HepG2 (cell line): ENCODE results near the gene RRP36. TPM values are rescaled to one million over a fixed set of nuclear protein-coding genes. Genes with fewer than 3 reads are reported as not detected.

Experiments used
- ESRRA ChIP-seq: sonication (generic); formaldehyde crosslinking; IDR thresholded peaks from 2 replicates; pipeline ENCODE4 v1.5.1; 2020; ENCODE audit warnings: mild to moderate bottlenecking, low read depth, missing genetic modification reagents
- ETV6 ChIP-seq: sonication (generic); formaldehyde crosslinking; conservative IDR thresholded peaks from 2 replicates; pipeline ENCODE4 v1.4.0; 2020; ENCODE audit warnings: missing genetic modification reagents
- HHEX ChIP-seq: IDR thresholded peaks from 2 replicates; pipeline ENCODE4 v1.6.1; 2016; ENCODE audit warnings: control low read depth
- HNF4A ChIP-seq: sonication (generic); formaldehyde crosslinking; IDR thresholded peaks from 2 replicates; pipeline ENCODE4 v1.4.0; 2020; ENCODE audit warnings: missing genetic modification reagents
- HNRNPUL1 ChIP-seq: fragments of 200-400 bp; formaldehyde crosslinking; IDR thresholded peaks from 2 replicates; pipeline ENCODE4 v1.6.1; 2017; ENCODE audit warnings: low read depth, mild to moderate bottlenecking, low read length, moderate library complexity
- MTF2 ChIP-seq: sonication (generic); formaldehyde crosslinking; IDR thresholded peaks from 2 replicates; pipeline ENCODE4 v1.5.0; 2020; ENCODE audit warnings: missing genetic modification reagents, borderline replicate concordance
- NONO ChIP-seq, 2 experiments: fragments of 450-650 bp in 1 of 2; sonication (generic) in 1 of 2; formaldehyde crosslinking in 1 of 2; IDR thresholded peaks in 1 of 2; conservative IDR thresholded peaks in 1 of 2; 2 replicates each; pipeline versions ENCODE4 v1.6.1 to v1.8.0; 2017 to 2022; ENCODE audit warnings: mild to moderate bottlenecking in 1 of 2, missing genetic modification reagents in 1 of 2, moderate library complexity in 1 of 2
- RBFOX2 ChIP-seq: fragments of 200-400 bp; formaldehyde crosslinking; IDR thresholded peaks from 2 replicates; pipeline ENCODE4 v1.6.1; 2017; ENCODE audit warnings: low read depth, mild to moderate bottlenecking, low read length
- TGIF2 ChIP-seq: IDR thresholded peaks from 2 replicates; pipeline ENCODE4 v1.6.1; 2016; ENCODE audit warnings: control low read depth, missing compliant biosample characterization
- ZBTB1 ChIP-seq: sonication (generic); formaldehyde crosslinking; IDR thresholded peaks from 2 replicates; pipeline ENCODE4 v1.4.0; 2020; ENCODE audit warnings: missing genetic modification reagents, borderline replicate concordance
- ZNF253 ChIP-seq: sonication (generic); formaldehyde crosslinking; IDR thresholded peaks from 2 replicates; pipeline ENCODE4 v1.8.0; 2022; ENCODE audit warnings: mild to moderate bottlenecking, missing genetic modification reagents, borderline replicate concordance
- ZNF256 ChIP-seq: sonication (generic); formaldehyde crosslinking; conservative IDR thresholded peaks from 2 replicates; pipeline ENCODE4 v1.4.0; 2020; ENCODE audit warnings: missing genetic modification reagents
- ZNF382 ChIP-seq: sonication (generic); formaldehyde crosslinking; IDR thresholded peaks from 2 replicates; pipeline ENCODE4 v1.5.0; 2020; ENCODE audit warnings: missing genetic modification reagents, mild to moderate bottlenecking, borderline replicate concordance
- ZNF552 ChIP-seq: sonication (generic); formaldehyde crosslinking; IDR thresholded peaks from 2 replicates; pipeline ENCODE4 v1.9.0; 2022; ENCODE audit warnings: missing genetic modification reagents, mild to moderate bottlenecking, borderline replicate concordance
- ZNF557 ChIP-seq: sonication (generic); formaldehyde crosslinking; IDR thresholded peaks from 2 replicates; pipeline ENCODE4 v1.4.0; 2020; ENCODE audit warnings: missing genetic modification reagents
- ZNF572 ChIP-seq: sonication (generic); formaldehyde crosslinking; IDR thresholded peaks from 2 replicates; pipeline ENCODE4 v1.5.1; 2020; ENCODE audit warnings: mild to moderate bottlenecking, missing genetic modification reagents
- ZNF713 ChIP-seq: sonication (generic); formaldehyde crosslinking; IDR thresholded peaks from 2 replicates; pipeline ENCODE4 v1.4.0; 2020; ENCODE audit warnings: mild to moderate bottlenecking, missing genetic modification reagents
- ZNF737 ChIP-seq: sonication (generic); formaldehyde crosslinking; IDR thresholded peaks from 2 replicates; pipeline ENCODE4 v1.5.0; 2020; ENCODE audit warnings: missing genetic modification reagents, mild to moderate bottlenecking, borderline replicate concordance
- polyA plus RNA-seq, 8 experiments: library from polyadenylated mRNA; depleted of rRNA in 3 of 8; stranded (reverse) in 7 of 8; unstranded in 1 of 8; fragments of >200 nt; fragmentation: Illumina TruSeq in 4 of 8; extraction: Trizol in 4 of 8; gene quantifications; 2 replicates each; pipeline versions ENCODE4 v1.2.1 to v1.2.3, GENCODE V29; 2011 to 2016; ENCODE audit warnings: low read depth in 4 of 8, missing spikeins in 1 of 8, mixed read lengths in 1 of 8; ENCODE audit not compliant: insufficient read depth in 1 of 8
- total RNA-seq, 5 experiments: library from RNA; depleted of rRNA; stranded (reverse); fragments of >200 nt; fragmentation: Illumina TruSeq; extraction: Trizol; gene quantifications; 2 replicates each; pipeline ENCODE4 v1.2.3, GENCODE V29; 2016; ENCODE audit warnings: low read depth in 1 of 5
- TF ChIP-seq, protein P1 (sequence below), 2 experiments: IDR thresholded peaks; 2 replicates each; pipeline ENCODE4 v1.6.1; 2011 to 2012; ENCODE audit warnings: low read length in 2 of 2, borderline replicate concordance in 1 of 2, low read depth in 1 of 2, mild to moderate bottlenecking in 1 of 2, moderate library complexity in 1 of 2
- TF ChIP-seq, protein P2 (sequence below): sonication (generic); formaldehyde crosslinking; IDR thresholded peaks from 2 replicates; pipeline ENCODE4 v1.5.1; 2020; ENCODE audit warnings: missing genetic modification reagents, mild to moderate bottlenecking, borderline replicate concordance
- TF ChIP-seq, protein P3 (sequence below): sonication (generic); formaldehyde crosslinking; IDR thresholded peaks from 2 replicates; pipeline ENCODE4 v1.8.1; 2023; ENCODE audit warnings: missing genetic modification reagents, inconsistent platforms, borderline replicate concordance
- TF ChIP-seq, protein P4 (sequence below): IDR thresholded peaks from 2 replicates; pipeline ENCODE4 v1.6.1; 2016; ENCODE audit warnings: low read depth, borderline replicate concordance
- TF ChIP-seq, protein P5 (sequence below): sonication (generic); formaldehyde crosslinking; conservative IDR thresholded peaks from 2 replicates; pipeline ENCODE4 v1.8.0; 2022; ENCODE audit warnings: low read depth, missing genetic modification reagents

The RRP36 gene
- total and polyA plus RNA-seq, 2 of the 13 experiments (the other 11 are each of a cell fraction or from before 2014, with no cell fraction given): 29.5 to 144 TPM

DNA sequence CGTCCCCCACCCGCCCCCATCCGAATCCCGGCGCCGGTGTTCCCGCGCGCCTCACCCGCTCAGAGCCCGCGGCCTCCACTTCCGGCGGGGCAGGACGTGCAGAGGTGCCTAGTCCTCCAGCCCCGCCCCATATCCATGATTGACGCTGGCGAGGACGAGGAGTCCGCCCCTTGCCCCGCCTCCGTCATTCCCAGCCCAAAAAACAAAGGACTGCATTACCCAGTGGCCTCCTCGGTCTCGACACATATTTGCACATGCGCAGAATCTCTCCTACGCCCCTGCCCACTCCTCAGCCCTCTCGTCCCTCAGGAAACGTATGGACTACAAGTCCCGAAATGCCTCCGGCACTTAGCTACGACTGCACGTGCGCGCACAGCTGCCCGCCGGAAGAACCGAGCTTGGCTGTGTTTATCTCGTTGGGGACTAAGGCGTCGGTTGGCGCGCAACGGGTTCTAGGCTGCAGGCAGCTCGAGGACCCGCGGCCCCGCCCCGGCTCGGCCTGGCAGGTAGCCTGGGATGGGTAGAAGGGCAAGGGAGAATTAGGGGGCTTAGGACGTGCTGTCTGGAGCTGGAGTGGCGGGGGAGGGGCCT, 7.5 kb upstream of the RRP36 start, which contains the start of the genes KLHDC3 and MEA1 (continued):
- TF ChIP-seq ZNF382 (CRISPR knock-in tag) (no peak), RBFOX2 (peak; percentile 84), ZNF713 (no peak), ZNF572 (CRISPR knock-in tag) (peak; percentile 84; the same call in 1 of the 2 replicates), ZBTB1 (no peak; the same call in 1 of the 2 replicates), TGIF2 (CRISPR knock-in tag) (peak; percentile 88), HHEX (CRISPR knock-in tag) (peak; percentile 40; the same call in 1 of the 2 replicates), ZNF552 (CRISPR knock-in tag) (no peak), ETV6 (no peak), NONO (IDR thresholded peaks at IDR 0.05) (no peak), NONO (CRISPR knock-in tag; conservative IDR thresholded peaks at IDR 0.05) (0 out of 2 replicates have a peak, but pooled peaks have one; percentile 45), ZNF557 (CRISPR knock-in tag) (no peak), ESRRA (CRISPR knock-in tag) (peak; percentile 60; the same call in 1 of the 2 replicates), HNRNPUL1 (no peak), MTF2 (CRISPR knock-in tag) (no peak), ZNF253 (CRISPR knock-in tag) (no peak), HNF4A (CRISPR knock-in tag) (no peak), ZNF256 (CRISPR knock-in tag) (no peak), ZNF737 (CRISPR knock-in tag) (no peak)
- TF ChIP-seq, protein P1, sequence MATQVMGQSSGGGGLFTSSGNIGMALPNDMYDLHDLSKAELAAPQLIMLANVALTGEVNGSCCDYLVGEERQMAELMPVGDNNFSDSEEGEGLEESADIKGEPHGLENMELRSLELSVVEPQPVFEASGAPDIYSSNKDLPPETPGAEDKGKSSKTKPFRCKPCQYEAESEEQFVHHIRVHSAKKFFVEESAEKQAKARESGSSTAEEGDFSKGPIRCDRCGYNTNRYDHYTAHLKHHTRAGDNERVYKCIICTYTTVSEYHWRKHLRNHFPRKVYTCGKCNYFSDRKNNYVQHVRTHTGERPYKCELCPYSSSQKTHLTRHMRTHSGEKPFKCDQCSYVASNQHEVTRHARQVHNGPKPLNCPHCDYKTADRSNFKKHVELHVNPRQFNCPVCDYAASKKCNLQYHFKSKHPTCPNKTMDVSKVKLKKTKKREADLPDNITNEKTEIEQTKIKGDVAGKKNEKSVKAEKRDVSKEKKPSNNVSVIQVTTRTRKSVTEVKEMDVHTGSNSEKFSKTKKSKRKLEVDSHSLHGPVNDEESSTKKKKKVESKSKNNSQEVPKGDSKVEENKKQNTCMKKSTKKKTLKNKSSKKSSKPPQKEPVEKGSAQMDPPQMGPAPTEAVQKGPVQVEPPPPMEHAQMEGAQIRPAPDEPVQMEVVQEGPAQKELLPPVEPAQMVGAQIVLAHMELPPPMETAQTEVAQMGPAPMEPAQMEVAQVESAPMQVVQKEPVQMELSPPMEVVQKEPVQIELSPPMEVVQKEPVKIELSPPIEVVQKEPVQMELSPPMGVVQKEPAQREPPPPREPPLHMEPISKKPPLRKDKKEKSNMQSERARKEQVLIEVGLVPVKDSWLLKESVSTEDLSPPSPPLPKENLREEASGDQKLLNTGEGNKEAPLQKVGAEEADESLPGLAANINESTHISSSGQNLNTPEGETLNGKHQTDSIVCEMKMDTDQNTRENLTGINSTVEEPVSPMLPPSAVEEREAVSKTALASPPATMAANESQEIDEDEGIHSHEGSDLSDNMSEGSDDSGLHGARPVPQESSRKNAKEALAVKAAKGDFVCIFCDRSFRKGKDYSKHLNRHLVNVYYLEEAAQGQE (IDR thresholded peaks at IDR 0.05; ENCODE audit: borderline replicate concordance in 1 of 2, low read depth in 1 of 2, low read length in 2 of 2): no peak
- TF ChIP-seq, protein P2, sequence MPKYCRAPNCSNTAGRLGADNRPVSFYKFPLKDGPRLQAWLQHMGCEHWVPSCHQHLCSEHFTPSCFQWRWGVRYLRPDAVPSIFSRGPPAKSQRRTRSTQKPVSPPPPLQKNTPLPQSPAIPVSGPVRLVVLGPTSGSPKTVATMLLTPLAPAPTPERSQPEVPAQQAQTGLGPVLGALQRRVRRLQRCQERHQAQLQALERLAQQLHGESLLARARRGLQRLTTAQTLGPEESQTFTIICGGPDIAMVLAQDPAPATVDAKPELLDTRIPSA: no peak
- TF ChIP-seq, protein P3, sequence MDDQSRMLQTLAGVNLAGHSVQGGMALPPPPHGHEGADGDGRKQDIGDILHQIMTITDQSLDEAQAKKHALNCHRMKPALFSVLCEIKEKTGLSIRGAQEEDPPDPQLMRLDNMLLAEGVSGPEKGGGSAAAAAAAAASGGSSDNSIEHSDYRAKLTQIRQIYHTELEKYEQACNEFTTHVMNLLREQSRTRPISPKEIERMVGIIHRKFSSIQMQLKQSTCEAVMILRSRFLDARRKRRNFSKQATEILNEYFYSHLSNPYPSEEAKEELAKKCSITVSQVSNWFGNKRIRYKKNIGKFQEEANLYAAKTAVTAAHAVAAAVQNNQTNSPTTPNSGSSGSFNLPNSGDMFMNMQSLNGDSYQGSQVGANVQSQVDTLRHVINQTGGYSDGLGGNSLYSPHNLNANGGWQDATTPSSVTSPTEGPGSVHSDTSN (CRISPR knock-in tag): 0 out of 2 replicates have a peak, but pooled peaks have one; percentile 20
- TF ChIP-seq, protein P4, sequence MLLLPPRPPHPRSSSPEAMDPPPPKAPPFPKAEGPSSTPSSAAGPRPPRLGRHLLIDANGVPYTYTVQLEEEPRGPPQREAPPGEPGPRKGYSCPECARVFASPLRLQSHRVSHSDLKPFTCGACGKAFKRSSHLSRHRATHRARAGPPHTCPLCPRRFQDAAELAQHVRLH (CRISPR knock-in tag): peak; percentile 85; the same call in 1 of the 2 replicates
- TF ChIP-seq, protein P5, sequence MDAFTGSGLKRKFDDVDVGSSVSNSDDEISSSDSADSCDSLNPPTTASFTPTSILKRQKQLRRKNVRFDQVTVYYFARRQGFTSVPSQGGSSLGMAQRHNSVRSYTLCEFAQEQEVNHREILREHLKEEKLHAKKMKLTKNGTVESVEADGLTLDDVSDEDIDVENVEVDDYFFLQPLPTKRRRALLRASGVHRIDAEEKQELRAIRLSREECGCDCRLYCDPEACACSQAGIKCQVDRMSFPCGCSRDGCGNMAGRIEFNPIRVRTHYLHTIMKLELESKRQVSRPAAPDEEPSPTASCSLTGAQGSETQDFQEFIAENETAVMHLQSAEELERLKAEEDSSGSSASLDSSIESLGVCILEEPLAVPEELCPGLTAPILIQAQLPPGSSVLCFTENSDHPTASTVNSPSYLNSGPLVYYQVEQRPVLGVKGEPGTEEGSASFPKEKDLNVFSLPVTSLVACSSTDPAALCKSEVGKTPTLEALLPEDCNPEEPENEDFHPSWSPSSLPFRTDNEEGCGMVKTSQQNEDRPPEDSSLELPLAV: no peak
